ENCODE results near the gene MBD6. TPM values are rescaled to one million over a fixed set of nuclear protein-coding genes. Genes with fewer than 3 reads are reported as not detected.

MBD6 gene
- total RNA-seq, 2 experiments from 2014 or later = 23.9 to 110 TPM

DNA sequence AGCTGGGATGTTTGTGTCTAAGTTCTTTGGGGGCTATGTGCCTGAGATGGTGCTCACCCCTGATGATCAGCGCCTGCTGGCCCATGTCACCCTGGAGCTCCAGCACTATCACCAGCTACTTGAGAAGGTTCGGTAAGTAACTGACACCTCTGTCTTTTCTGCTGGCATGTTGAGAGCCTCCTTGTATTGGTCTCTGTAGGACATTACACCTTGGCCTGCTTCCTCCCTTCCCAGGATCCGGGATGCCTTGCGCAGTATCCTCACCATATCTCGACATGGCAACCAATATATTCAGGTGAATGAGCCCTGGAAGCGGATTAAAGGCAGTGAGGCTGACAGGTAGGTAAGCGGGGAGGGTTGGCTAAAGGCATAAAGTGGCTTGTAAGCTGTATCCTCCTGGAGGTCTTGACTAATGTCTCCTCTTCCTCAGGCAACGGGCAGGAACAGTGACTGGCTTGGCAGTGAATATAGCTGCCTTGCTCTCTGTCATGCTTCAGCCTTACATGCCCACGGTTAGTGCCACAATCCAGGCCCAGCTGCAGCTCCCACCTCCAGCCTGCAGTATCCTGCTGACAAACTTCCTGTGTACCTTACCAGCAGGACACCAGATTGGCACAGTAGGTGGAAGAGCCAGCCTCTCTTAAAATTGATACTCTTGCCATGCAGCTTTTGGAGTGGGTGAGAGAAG lies 7.8 kb upstream of the MBD6 start:
- peaks cover 20% of the 10 kb centered on the region for H3K79me2 ChIP-seq (ENCODE audit: insufficient read depth, low read depth, low read length)
- H3K36me3 ChIP-seq (ENCODE audit: insufficient read depth, low read length) = peaks cover 96% of the 10 kb centered on the region
- no TSS peak for BruUV-seq (replicated peaks)
- no peaks in the 10 kb centered on the region for H3K9me3 ChIP-seq (ENCODE audit: low read length)
- CTCF ChIA-PET (ENCODE audit: unreplicated experiment) = no interaction called here
- peaks cover 15% of the 10 kb centered on the region for H3K4me1 ChIP-seq (ENCODE audit: insufficient read depth, low read length, poor library complexity, severe bottlenecking)
- H3K4me3 ChIP-seq (ENCODE audit: low read depth, low read length, poor library complexity, severe bottlenecking) = no peak overlapping the region
- no peaks in the 10 kb centered on the region for H3K9me2 ChIP-seq (ENCODE audit: insufficient read depth, low read length)
- H4K20me1 ChIP-seq (ENCODE audit: insufficient read depth, low read length) = peaks cover 10% of the 10 kb centered on the region
- H3K27ac ChIP-seq (ENCODE audit: low read depth, low read length, poor library complexity, severe bottlenecking) = no peak overlapping the region
- no peak overlapping the region for H3K4me2 ChIP-seq (ENCODE audit: low read length)
- intact Hi-C loops (cut with micrococcal nuclease; ENCODE audit: unreplicated experiment) = no loop called here
- POLR2A ChIA-PET = interaction anchor here (0.6 to 1.8 kb wide), 3 partner anchors 10 to 288 kb away, joined by 5 to 11 read pairs (median 6); no protein-coding TSS in a partner anchor
- no peak overlapping the region for H2AFZ ChIP-seq (ENCODE audit: low read length)
- no peak for DNase-seq (ENCODE audit: low spot score)
- TF ChIP-seq, protein P1, sequence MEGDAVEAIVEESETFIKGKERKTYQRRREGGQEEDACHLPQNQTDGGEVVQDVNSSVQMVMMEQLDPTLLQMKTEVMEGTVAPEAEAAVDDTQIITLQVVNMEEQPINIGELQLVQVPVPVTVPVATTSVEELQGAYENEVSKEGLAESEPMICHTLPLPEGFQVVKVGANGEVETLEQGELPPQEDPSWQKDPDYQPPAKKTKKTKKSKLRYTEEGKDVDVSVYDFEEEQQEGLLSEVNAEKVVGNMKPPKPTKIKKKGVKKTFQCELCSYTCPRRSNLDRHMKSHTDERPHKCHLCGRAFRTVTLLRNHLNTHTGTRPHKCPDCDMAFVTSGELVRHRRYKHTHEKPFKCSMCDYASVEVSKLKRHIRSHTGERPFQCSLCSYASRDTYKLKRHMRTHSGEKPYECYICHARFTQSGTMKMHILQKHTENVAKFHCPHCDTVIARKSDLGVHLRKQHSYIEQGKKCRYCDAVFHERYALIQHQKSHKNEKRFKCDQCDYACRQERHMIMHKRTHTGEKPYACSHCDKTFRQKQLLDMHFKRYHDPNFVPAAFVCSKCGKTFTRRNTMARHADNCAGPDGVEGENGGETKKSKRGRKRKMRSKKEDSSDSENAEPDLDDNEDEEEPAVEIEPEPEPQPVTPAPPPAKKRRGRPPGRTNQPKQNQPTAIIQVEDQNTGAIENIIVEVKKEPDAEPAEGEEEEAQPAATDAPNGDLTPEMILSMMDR (conservative IDR thresholded peaks at IDR 0.05; ENCODE audit: low read length) = no peak
- TF ChIP-seq EZH2phosphoT487 (IDR thresholded peaks at IDR 0.05; ENCODE audit: borderline replicate concordance, low read depth, low read length) = no peak

DNA sequence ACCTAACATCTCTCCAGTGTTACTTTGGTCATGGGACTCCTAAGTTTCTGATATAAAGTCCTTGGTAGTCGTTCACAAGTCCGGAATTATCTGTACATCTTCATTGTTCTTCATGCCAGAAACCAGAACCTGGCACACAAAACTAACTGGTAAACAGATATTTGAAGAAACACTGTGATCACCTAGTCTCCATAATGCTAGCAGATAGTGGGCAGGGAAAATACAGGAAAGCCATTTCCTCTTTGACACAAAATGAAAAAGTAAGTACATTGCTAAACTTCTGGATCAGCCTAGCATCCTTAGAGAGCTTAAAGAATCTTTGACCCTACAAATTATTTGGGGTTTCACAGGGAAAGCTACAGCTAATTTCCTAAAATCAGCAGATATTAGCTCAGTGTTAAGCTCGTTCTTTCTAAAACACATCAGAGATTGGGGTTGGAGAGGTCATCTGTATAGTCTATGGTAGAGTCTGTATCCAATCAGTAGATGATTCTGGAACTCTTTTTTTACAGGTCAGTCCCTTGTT lies 7.2 kb upstream of the MBD6 start:
- no TSS peak for BruUV-seq (replicated peaks)
- peak overlapping the region; percentile 10 for H3K27ac ChIP-seq (ENCODE audit: low read depth, low read length, poor library complexity, severe bottlenecking)
- POLR2A ChIA-PET = interaction anchor here (0.6 to 1.8 kb wide), 3 partner anchors 10 to 289 kb away, joined by 5 to 11 read pairs (median 6); no protein-coding TSS in a partner anchor
- no peak overlapping the region for H2AFZ ChIP-seq (ENCODE audit: low read length)
- H3K4me2 ChIP-seq (ENCODE audit: low read length) = no peak overlapping the region
- intact Hi-C loops (cut with micrococcal nuclease; ENCODE audit: unreplicated experiment) = no loop called here
- no peaks in the 10 kb centered on the region for H3K9me3 ChIP-seq (ENCODE audit: low read length)
- no peaks in the 10 kb centered on the region for H3K9me2 ChIP-seq (ENCODE audit: insufficient read depth, low read length)
- H3K4me3 ChIP-seq (ENCODE audit: low read depth, low read length, poor library complexity, severe bottlenecking) = no peak overlapping the region
- peaks cover 15% of the 10 kb centered on the region for H3K4me1 ChIP-seq (ENCODE audit: insufficient read depth, low read length, poor library complexity, severe bottlenecking)
- peaks cover 94% of the 10 kb centered on the region for H3K36me3 ChIP-seq (ENCODE audit: insufficient read depth, low read length)
- CTCF ChIA-PET (ENCODE audit: unreplicated experiment) = no interaction called here
- peaks cover 10% of the 10 kb centered on the region for H4K20me1 ChIP-seq (ENCODE audit: insufficient read depth, low read length)
- TF ChIP-seq EZH2phosphoT487 (IDR thresholded peaks at IDR 0.05; ENCODE audit: borderline replicate concordance, low read depth, low read length) = no peak
- TF ChIP-seq, protein P1 (conservative IDR thresholded peaks at IDR 0.05; ENCODE audit: low read length) = no peak
- no peak for DNase-seq (ENCODE audit: low spot score)
- peaks cover 23% of the 10 kb centered on the region for H3K79me2 ChIP-seq (ENCODE audit: insufficient read depth, low read depth, low read length)

All from OCI-LY7 (cell line).